K562 (cell line): ENCODE measurements around the gene CFAP126. TPM values are rescaled to one million over a fixed set of nuclear protein-coding genes. Genes with fewer than 3 reads are reported as not detected.

Experiments
- BRF1 ChIP-seq: IDR thresholded peaks from 3 replicates; pipeline ENCODE4 v1.6.1; 2011; ENCODE audit warnings: borderline replicate concordance, mild to moderate bottlenecking; ENCODE audit not compliant: insufficient read length; ENCODE audit errors: extremely low read depth
- CCNT2 ChIP-seq: IDR thresholded peaks from 2 replicates; pipeline ENCODE4 v1.6.1; 2011; ENCODE audit warnings: borderline replicate concordance, low read depth, mild to moderate bottlenecking, moderate library complexity, mixed read lengths, low read length; ENCODE audit not compliant: insufficient read length; ENCODE audit errors: extremely low read depth
- CEBPZ ChIP-seq: fragments of 150-350 bp; IDR thresholded peaks from 2 replicates; pipeline ENCODE4 v1.6.1; 2014; ENCODE audit warnings: low read depth, mild to moderate bottlenecking, low read length, borderline replicate concordance
- CREB1 ChIP-seq, 2 experiments: sonication (generic) in 1 of 2; formaldehyde crosslinking in 1 of 2; IDR thresholded peaks; 2 replicates each; pipeline versions ENCODE4 v1.6.1 to v1.8.0; 2012 to 2022; ENCODE audit warnings: inconsistent platforms in 1 of 2, mild to moderate bottlenecking in 1 of 2, missing genetic modification reagents in 1 of 2, moderate library complexity in 1 of 2
- GTF2E2 ChIP-seq: fragments of 200-800 bp; sonication (Bioruptor generic); IDR thresholded peaks from 2 replicates; pipeline ENCODE4 v1.6.1; 2016; ENCODE audit warnings: missing genetic modification characterization, missing compliant biosample characterization
- MTA3 ChIP-seq: fragments of 450-650 bp; formaldehyde crosslinking; IDR thresholded peaks from 2 replicates; pipeline ENCODE4 v1.6.1; 2017; ENCODE audit warnings: mild to moderate bottlenecking, borderline replicate concordance
- NR0B1 ChIP-seq: fragments of 450-650 bp; IDR thresholded peaks from one replicate; pipeline ENCODE4 v1.6.1; 2018; ENCODE audit warnings: mild to moderate bottlenecking, moderate library complexity; ENCODE audit not compliant: partially characterized antibody
- ZNF699 ChIP-seq: fragments of 250-450 bp; sonication (Bioruptor Pico); IDR thresholded peaks from 2 replicates; pipeline ENCODE4 v1.8.0; 2021; ENCODE audit warnings: mild to moderate bottlenecking, moderate library complexity; ENCODE audit not compliant: insufficient replicate concordance
- polyA plus RNA-seq, 8 experiments: library from polyadenylated mRNA; depleted of rRNA in 4 of 8; stranded (reverse) in 5 of 8; unstranded in 3 of 8; fragments of >200 nt; fragmentation: Nextera tagmentation in 2 of 8; fragmentation: Illumina TruSeq in 1 of 8; extraction: Ambion mirVana in 2 of 8; extraction: Trizol in 1 of 8; gene quantifications; 2 replicates each; pipeline versions ENCODE4 v1.2.1 to v1.2.3, GENCODE V29; 2011 to 2014; ENCODE audit warnings: inconsistent platforms in 1 of 8, missing spikeins in 1 of 8
- total RNA-seq, 7 experiments: library from RNA; depleted of rRNA in 6 of 7; stranded (reverse); fragments of >200 nt in 6 of 7; fragmentation: Illumina TruSeq in 2 of 7; extraction: Trizol in 2 of 7; gene quantifications; 2 replicates each; pipeline versions ENCODE4 v1.2.1 to v1.2.3, GENCODE V29; 2011 to 2021; ENCODE audit warnings: low replicate concordance in 1 of 7

Gene CFAP126
- total and polyA plus RNA-seq, 9 of the 15 experiments (the other 6 are each of a cell fraction or from before 2014, with no cell fraction given): not detected

- TF ChIP-seq CREB1 (IDR thresholded peaks at IDR 0.05) (peak; percentile 81), CREB1 (CRISPR knock-in tag; IDR thresholded peaks at IDR 0.05) (peak; percentile 89), ZNF699 (no peak), CCNT2 (peak; percentile 83), MTA3 (peak; percentile 88; the same call in 1 of the 2 replicates), NR0B1 (no peak), BRF1 (peak; percentile 50), GTF2E2 (tag) (peak; percentile 98), CEBPZ (no peak)
These were observed 31.8 kb upstream of the CFAP126 start (continued) for GRCh38 chr1:161399257-161399998.
